DOHH2 (cell line): ENCODE measurements around the gene ZSCAN5A.

Source experiments
- H3F3A ChIP-seq: fragments of 200-600 bp; sonication (generic), shearing (Covaris generic); 2 replicates; pipeline ENCODE4 v1.6.0; 2016; ENCODE audit warnings: antibody characterized with exemption, mild to moderate bottlenecking; ENCODE audit not compliant: control insufficient read depth, insufficient read depth
- H3K27ac ChIP-seq: fragments of 200-600 bp; sonication (generic); 2 replicates; pipeline ENCODE4 v1.5.1; 2014; ENCODE audit warnings: low read depth, mild to moderate bottlenecking, low read length, moderate library complexity
- H3K27me3 ChIP-seq: fragments of 200-600 bp; sonication (generic); 2 replicates; pipeline ENCODE4 v1.6.1; 2014; ENCODE audit warnings: mild to moderate bottlenecking, low read length, mixed read lengths; ENCODE audit not compliant: control insufficient read depth
- H3K36me3 ChIP-seq: fragments of 200-600 bp; sonication (generic); 2 replicates; pipeline ENCODE4 v1.6.1; 2014; ENCODE audit warnings: mild to moderate bottlenecking, low read length, moderate library complexity, mixed read lengths; ENCODE audit not compliant: control insufficient read depth
- H3K4me1 ChIP-seq: fragments of 200-600 bp; sonication (generic); 2 replicates; pipeline ENCODE4 v1.6.1; 2014; ENCODE audit warnings: mild to moderate bottlenecking, low read length, mixed read lengths; ENCODE audit not compliant: control insufficient read depth
- H3K4me2 ChIP-seq: fragments of 200-600 bp; sonication (generic); 2 replicates; pipeline ENCODE4 v1.6.0; 2014; ENCODE audit warnings: mild to moderate bottlenecking, low read length, moderate library complexity
- H3K4me3 ChIP-seq: fragments of 200-600 bp; sonication (generic); 2 replicates; pipeline ENCODE4 v1.5.1; 2014; ENCODE audit warnings: mild to moderate bottlenecking, low read length, mixed read lengths
- H3K79me2 ChIP-seq: fragments of 200-600 bp; sonication (generic); 2 replicates; pipeline ENCODE4 v1.6.1; 2014; ENCODE audit warnings: mild to moderate bottlenecking, low read length, mixed read lengths; ENCODE audit not compliant: control insufficient read depth
- H3K9me2 ChIP-seq: fragments of 200-600 bp; sonication (generic); replicated peaks from 2 replicates; pipeline ENCODE4 v1.6.1; 2014; ENCODE audit warnings: mild to moderate bottlenecking, low read length, mixed read lengths; ENCODE audit not compliant: control insufficient read depth
- H3K9me3 ChIP-seq: fragments of 200-600 bp; sonication (generic); 2 replicates; pipeline ENCODE4 v1.6.1; 2014; ENCODE audit warnings: antibody characterized with exemption, low read length, mixed read lengths; ENCODE audit not compliant: control insufficient read depth, insufficient read depth
- H4K20me1 ChIP-seq: fragments of 200-600 bp; sonication (generic); 2 replicates; pipeline ENCODE4 v1.6.0; 2014; ENCODE audit warnings: low read depth, mild to moderate bottlenecking, antibody characterized with exemption, low read length, moderate library complexity; ENCODE audit not compliant: control insufficient read depth, insufficient read depth
- CTCF ChIP-seq: fragments of 200-600 bp; sonication (generic); IDR thresholded peaks from one replicate; pipeline ENCODE4 v1.5.1; 2014; ENCODE audit warnings: antibody characterized with exemption, mild to moderate bottlenecking, low read depth, low read length; ENCODE audit not compliant: poor library complexity, severe bottlenecking
- EZH2phosphoT487 ChIP-seq: fragments of 200-600 bp; sonication (generic); IDR thresholded peaks from 2 replicates; pipeline ENCODE4 v1.6.1; 2017; ENCODE audit warnings: borderline replicate concordance, mild to moderate bottlenecking, antibody characterized with exemption, low read length, moderate library complexity, mixed read lengths

ZSCAN5A gene

GRCh38 chr19:56355517-56355916 is 40.9 kb upstream of the ZSCAN5A start:
- H3K9me3 ChIP-seq, result no peaks in the 10 kb centered on the region
- no peak overlapping the region for H3K27ac ChIP-seq
- TF ChIP-seq EZH2phosphoT487 (no peak), CTCF (no peak)

GRCh38 chr19:56351208-56351607 is 36.6 kb upstream of the ZSCAN5A start:
- Histone ChIP-seq H3K9me3 (no peaks in the 10 kb centered on the region), H3F3A (no peaks in the 10 kb centered on the region), H3K4me1 (no peaks in the 10 kb centered on the region), H3K4me2 (no peak overlapping the region), H3K36me3 (no peaks in the 10 kb centered on the region), H3K9me2 (no peaks in the 10 kb centered on the region), H3K27ac (no peak overlapping the region), H3K27me3 (no peaks in the 10 kb centered on the region), H3K79me2 (no peaks in the 10 kb centered on the region), H3K4me3 (no peak overlapping the region), H4K20me1 (no peaks in the 10 kb centered on the region)
- no peak for TF ChIP-seq EZH2phosphoT487
- TF ChIP-seq CTCF, result no peak

More at GRCh38 chr19:56355517-56355916, 40.9 kb upstream of the ZSCAN5A start:
- Histone ChIP-seq H3K4me3 (no peak overlapping the region), H3K36me3 (no peaks in the 10 kb centered on the region), H3K79me2 (no peaks in the 10 kb centered on the region), H3F3A (no peaks in the 10 kb centered on the region), H3K4me2 (no peak overlapping the region), H3K27me3 (no peaks in the 10 kb centered on the region), H4K20me1 (no peaks in the 10 kb centered on the region), H3K4me1 (no peaks in the 10 kb centered on the region), H3K9me2 (no peaks in the 10 kb centered on the region)

- TF ChIP-seq EZH2phosphoT487 (no peak), CTCF (peak; percentile 70)
- Histone ChIP-seq H3K79me2 (no peaks in the 10 kb centered on the region), H3K4me2 (no peak overlapping the region), H3F3A (no peaks in the 10 kb centered on the region), H3K4me3 (no peak overlapping the region), H3K27me3 (no peaks in the 10 kb centered on the region), H3K9me3 (no peaks in the 10 kb centered on the region), H3K9me2 (no peaks in the 10 kb centered on the region), H3K4me1 (no peaks in the 10 kb centered on the region), H4K20me1 (no peaks in the 10 kb centered on the region), H3K27ac (no peak overlapping the region), H3K36me3 (no peaks in the 10 kb centered on the region)
These were observed 35.9 kb upstream of the ZSCAN5A start for GRCh38 chr19:56350416-56351045.
